Hematopoietic multipotent progenitor cell treated with erythropoietin and hydrocortisone succinate and interleukin-3 and kit ligand, for 4 days (in vitro differentiated cells): ENCODE results near the gene RPS8.
"Not testable (repeated sequence)": the region's sequence is repeated elsewhere in the genome, so short reads cannot be mapped to it uniquely, and the experiment has no call there.

ENCODE experiments used
- DNase-seq: peaks from one replicate; pipeline ENCODE4 v3.0.0-alpha.2; 2015

The RPS8 gene

GRCh38 chr1:44775078-44775929 is at the start of gene RPS8:
Gene RPS8, plus strand, starts transcription at chr1:44775540. Its CDS starts 57 bp downstream, at chr1:44775597.
- peak; percentile 98 for DNase-seq

DNA sequence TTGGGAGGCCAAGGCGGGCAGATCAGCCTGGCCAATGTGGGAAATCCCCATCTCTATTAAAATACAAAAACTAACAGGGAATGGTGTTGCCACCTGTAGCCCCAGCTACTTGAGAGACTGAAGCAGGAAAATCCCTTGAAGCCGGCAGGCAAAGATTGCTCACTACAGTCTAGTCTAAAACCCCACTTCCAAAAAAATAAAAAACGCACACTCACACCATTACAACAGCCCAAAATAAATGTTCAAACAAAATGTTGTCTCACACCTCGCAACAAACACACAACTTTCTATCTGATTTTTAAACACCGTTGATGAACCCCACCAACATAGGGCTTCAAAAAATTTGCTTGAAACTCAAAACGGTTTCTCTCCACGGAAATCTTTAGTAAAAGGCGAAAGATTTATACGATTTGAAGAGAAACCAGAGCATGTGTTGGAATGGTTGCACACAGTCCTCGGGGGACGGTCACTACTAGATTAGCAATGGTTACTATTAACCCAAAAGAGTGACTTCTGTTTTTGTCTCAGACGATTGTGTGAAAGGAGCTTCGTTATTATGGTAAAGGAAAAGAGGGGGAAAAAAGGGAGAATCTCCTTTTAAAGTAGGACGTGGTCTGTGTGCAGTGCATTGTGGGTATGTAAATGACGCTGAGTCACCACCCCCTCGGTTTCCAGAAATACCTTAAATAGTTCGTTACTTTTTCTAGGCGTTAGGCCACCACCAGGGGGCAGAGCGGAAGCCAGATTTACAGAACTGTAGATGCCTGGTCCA is 44.4 kb upstream of the RPS8 start, which contains the start of gene RNU5D-1:
RNU5D-1 (minus strand) TSS at position 430 of the 772 bp plus-strand sequence.
- peak; percentile 98 for DNase-seq

GRCh38 chr1:44733365-44733764 is 42.0 kb upstream of the RPS8 start:
- no peak for DNase-seq

- no peak for DNase-seq
These were observed 41.6 kb upstream of the RPS8 start for GRCh38 chr1:44733784-44734183.

GRCh38 chr1:44735992-44736391 is 39.3 kb upstream of the RPS8 start:
- DNase-seq: no peak

GRCh38 chr1:44738953-44739306 is 36.4 kb upstream of the RPS8 start:
- not testable (repeated sequence) for DNase-seq

DNA sequence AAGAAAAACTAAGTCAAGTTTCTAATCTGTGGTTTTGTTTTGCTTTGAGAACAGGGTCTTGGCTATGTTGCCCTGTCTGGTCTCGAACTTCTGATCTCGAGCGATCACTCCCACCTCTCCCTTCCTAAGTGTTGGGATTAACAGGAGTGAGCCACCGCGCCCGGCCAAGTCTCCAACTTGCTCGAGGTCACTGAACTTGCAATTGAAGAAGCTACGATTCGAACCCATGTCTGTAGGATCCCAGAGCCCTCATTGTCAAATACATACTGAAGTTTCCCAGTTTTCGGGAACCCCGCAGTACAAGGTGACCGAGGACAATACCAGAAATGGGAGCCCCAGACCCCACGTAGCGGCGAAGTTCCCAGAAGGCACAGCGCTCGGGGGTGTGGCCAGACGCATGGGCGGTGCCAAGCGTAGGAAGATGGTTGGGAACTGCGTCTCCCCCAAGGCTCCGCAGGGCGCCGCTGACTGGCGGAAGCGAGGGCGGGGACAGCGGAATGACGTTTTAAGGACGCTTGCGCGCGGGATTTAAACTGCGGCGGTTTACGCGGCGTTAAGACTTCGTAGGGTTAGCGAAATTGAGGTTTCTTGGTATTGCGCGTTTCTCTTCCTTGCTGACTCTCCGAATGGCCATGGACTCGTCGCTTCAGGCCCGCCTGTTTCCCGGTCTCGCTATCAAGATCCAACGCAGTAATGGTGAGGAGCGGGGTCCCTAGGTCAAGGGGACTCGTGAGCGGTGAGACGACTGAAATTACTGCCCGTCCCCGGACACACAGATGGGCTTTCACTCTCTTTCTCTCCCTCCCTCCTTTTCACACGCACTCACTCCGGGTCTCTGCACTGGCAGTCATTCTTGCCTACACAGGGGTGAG is 35.8 kb upstream of the RPS8 start, which contains the start of gene KIF2C:
KIF2C (plus strand) TSS at position 531 of the 872 bp plus-strand sequence; CDS start at position 627, 96 bp downstream.
- DNase-seq: peak; percentile 99

DNA sequence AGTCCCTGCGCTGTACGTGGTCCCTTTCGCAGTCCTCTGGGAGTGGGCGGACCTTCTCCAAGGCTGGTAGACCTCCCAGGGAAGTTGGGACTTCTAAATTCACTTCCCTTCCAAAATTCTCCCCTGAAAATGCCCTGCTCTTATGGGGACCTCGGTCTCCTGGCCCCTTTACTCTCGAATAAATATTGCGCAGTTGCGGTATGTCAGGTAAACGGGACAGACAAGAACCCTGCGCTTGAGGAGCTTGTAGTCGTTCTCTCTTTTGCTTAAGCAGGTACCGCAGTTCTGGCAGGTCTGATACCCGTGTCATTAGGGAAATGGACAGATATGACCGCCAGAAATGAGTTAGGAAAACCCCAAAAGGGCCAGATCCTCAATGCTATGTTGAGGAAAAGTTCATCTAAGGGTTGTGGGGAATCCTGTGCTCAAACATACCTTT is 35.1 kb upstream of the RPS8 start:
- DNase-seq: no peak

DNA sequence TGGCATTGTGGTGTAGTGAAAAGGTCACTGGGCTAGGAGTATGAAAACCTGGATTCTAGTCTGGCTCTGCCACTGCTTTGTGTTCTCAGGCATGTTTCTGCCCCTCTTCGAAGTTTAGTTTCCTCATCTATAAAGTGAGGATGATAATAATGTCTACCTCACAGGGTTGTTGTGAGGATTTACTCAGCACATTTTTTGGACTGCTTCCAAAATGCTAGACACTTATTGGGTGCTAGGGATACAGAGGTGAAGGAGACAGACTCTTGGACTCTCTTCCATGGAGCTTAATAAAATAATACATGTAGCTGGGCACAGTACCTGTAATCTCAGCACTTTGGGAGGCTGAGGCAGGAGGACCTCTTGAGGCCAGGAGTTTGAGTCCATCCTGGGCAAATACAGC is 32.1 kb upstream of the RPS8 start:
- no peak for DNase-seq

DNA sequence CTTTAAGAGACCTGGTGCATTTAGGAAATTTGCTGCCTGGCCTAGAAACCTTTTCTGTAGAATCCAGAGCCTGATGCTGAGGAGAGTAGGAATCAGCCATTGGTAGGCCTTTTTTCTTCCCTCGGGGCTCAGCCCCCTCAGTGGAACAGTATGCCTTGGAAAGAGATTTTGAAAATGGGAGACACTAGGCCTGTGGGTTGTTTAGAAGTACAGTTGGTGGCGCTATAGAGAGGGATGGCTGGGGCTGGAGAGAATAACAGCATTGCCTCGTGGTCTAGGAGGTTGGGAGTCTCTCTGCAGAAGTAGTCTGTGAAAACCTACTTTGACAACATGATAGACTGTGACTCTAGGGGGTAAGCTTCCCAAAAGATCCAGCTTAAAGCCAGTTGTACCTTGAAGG is 27.5 kb upstream of the RPS8 start:
- DNase-seq: no peak

- DNase-seq: no peak
These were observed 17.9 kb upstream of the RPS8 start for GRCh38 chr1:44757420-44757819.

- no peak for DNase-seq
These were observed 16.3 kb upstream of the RPS8 start for GRCh38 chr1:44759077-44759476.

DNA sequence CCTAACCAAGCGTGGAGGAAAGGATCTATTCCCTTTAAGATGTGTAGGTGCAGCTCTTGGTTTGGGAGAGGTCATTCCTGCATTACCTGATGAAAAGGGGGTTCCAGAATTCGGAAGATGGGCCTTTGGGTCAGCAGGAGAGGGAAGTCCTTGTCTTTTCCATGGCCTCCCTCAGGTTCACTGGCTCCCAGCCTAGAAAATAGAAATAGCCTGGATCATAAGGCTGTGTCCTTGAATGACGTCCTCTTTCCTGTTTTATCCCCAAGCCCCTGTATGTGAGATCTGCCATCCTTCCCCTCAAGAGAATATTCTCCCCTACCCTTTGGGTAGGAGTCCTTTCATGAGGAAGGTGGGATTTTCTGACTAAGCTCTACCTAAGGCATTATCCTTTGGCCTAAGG is 14.5 kb upstream of the RPS8 start:
- no peak for DNase-seq

DNA sequence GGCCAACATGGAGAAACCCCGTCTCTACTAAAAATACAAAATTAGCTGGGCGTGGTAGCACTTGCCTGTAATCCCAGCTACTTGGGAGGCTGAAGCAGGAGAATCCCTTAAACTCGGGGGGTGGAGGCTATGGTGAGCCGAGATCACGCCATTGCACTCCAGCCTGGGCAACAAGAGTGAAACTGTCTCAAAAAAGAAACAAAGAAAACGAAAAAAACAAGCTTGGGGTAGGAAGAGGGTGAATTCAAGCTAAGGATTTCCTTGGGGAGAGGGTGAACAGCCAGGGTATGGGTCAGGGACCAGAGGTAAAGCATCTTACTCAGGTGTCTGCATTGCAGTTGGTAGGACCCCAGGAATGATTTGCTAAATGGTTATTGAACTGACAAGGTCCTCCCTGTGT is 8.9 kb upstream of the RPS8 start:
- not testable (repeated sequence) for DNase-seq

GRCh38 chr1:44775930-44776729 is 790 bp downstream of the RPS8 start:
- DNase-seq: peak; percentile 68

GRCh38 chr1:44776730-44777068 is 1.4 kb downstream of the RPS8 start:
- DNase-seq: no peak

DNA sequence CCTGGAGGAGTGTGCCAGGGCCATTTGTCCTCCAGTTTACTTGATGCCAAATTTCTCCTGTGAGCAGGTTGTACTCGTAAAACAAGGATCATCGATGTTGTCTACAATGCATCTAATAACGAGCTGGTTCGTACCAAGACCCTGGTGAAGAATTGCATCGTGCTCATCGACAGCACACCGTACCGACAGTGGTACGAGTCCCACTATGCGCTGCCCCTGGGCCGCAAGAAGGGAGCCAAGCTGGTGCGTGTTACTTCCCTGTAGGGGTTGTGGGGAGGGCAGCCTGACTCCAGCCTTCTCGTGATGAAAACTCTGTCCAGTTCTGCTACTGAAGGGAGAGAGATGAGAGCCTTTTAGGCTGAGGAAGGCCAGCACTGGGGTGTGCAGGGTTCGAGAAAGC is 2.2 kb downstream of the RPS8 start:
- no peak for DNase-seq

- peak; percentile 55 for DNase-seq
These were observed 2.8 kb downstream of the RPS8 start for GRCh38 chr1:44777969-44778635.

DNA sequence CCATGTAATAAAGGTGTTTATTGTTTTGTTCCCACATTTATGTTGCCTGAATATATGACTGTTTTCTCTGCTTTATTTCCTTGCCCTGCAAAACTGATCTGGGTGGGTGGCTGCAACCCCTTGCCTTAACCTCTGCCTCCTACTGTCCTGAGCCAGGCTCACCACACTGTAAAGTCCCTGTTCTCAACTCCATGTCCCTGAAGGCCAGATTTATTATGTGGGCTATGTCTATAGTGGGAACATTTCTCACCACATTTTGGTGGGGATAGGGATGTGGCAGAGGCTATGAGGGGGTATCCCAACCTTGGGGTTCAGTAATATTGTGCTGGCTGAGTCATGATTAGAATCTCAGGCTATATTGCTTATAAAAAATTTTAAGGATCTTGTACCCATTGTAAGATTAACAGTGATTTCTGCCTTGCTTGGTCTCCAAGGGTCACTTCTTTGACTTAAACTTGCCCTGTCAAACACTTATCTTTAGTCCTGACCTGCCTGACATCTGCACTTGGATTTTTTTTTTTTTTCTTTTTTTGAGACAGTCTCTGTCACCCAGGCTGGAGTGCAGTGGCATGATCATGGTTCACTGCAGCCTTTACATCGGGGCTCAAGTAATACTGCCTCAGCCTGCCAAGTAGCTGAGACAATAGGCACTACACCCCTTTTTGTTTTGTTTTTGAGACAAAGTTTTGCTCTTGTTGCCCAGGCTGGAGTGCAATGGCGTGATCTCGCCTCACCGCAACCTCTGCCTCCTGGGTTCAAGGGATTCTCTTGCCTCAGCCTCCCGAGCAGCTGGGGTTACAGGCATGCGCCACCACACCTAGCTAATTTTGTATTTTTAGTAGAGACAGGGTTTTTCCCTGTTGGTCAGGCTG is 3.6 kb downstream of the RPS8 start:
- DNase-seq: no peak

DNA sequence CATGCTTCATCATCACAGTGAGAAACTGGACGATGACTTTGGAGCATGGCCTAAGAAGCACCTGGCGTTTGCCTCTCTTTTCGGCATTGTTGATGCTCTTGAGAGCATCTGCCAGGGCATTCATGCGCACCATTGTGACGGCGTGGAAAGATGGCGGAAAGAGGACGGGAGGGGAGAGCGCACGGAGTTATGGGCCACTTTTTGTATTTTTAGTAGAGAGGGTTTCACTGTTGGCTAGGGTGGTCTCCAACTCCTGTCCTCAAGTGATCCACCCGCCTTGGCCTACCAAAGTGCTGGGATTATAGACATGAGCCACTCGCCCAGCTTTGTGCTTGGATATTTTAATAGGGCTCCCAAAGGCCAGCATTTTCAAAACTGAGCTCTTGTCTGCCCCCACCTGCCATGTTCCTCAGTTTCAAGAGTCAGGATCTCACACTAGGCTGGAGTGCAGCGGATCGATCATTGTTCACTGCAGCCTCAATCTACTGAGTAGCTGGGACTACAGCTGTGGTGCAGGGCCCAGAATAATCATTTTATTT is 5.3 kb downstream of the RPS8 start:
- no peak for DNase-seq
